Trophoblast cell (in vitro differentiated cells and primary cell): ENCODE results near the gene KIAA2012.

Experiments used
- DNase-seq, 2 donors: peaks; one replicate each; pipeline ENCODE4 v3.0.0-alpha.2; 2016
- H2AFZ ChIP-seq: 2 replicates; pipeline ENCODE4 v1.6.1; 2013; ENCODE audit warnings: low read length, moderate library complexity, mild to moderate bottlenecking; ENCODE audit not compliant: insufficient read depth, poor library complexity
- H2AK5ac ChIP-seq: 2 replicates; pipeline ENCODE4 v1.6.1; 2013; ENCODE audit warnings: mild to moderate bottlenecking, low read length
- H2BK120ac ChIP-seq: 2 replicates; pipeline ENCODE4 v1.6.1; 2013; ENCODE audit warnings: low read length, mild to moderate bottlenecking, moderate library complexity; ENCODE audit not compliant: insufficient read depth, poor library complexity
- H2BK12ac ChIP-seq: 2 replicates; pipeline ENCODE4 v1.6.1; 2013; ENCODE audit warnings: mild to moderate bottlenecking, low read length, moderate library complexity
- H2BK5ac ChIP-seq: 2 replicates; pipeline ENCODE4 v1.6.1; 2013; ENCODE audit warnings: low read length, low read depth, moderate library complexity, mild to moderate bottlenecking; ENCODE audit not compliant: poor library complexity
- H3K14ac ChIP-seq: 2 replicates; pipeline ENCODE4 v1.6.1; 2013; ENCODE audit warnings: mild to moderate bottlenecking, low read length
- H3K18ac ChIP-seq: 2 replicates; pipeline ENCODE4 v1.6.1; 2013; ENCODE audit warnings: mild to moderate bottlenecking, low read length
- H3K23ac ChIP-seq: 2 replicates; pipeline ENCODE4 v1.6.1; 2013; ENCODE audit warnings: low read length
- H3K27ac ChIP-seq: 2 replicates; pipeline ENCODE4 v1.5.1; 2013; ENCODE audit warnings: low read depth, mild to moderate bottlenecking, inconsistent platforms, low read length, moderate library complexity
- H3K27me3 ChIP-seq: 2 replicates; pipeline ENCODE4 v1.6.1; 2013; ENCODE audit warnings: inconsistent platforms, mild to moderate bottlenecking, low read length, moderate library complexity; ENCODE audit not compliant: insufficient read depth
- H3K36me3 ChIP-seq, 2 experiments: 1 replicate in 1 of 2; 2 replicates in 1 of 2; pipeline ENCODE4 v1.6.1; 2013; ENCODE audit warnings: low read length in 2 of 2, mild to moderate bottlenecking in 2 of 2, moderate library complexity in 1 of 2; ENCODE audit not compliant: insufficient read depth in 2 of 2, control insufficient read depth in 1 of 2
- H3K4ac ChIP-seq: 2 replicates; pipeline ENCODE4 v1.6.1; 2013; ENCODE audit warnings: low read depth, mild to moderate bottlenecking, low read length, moderate library complexity
- H3K4me1 ChIP-seq, 2 experiments: 1 replicate in 1 of 2; 2 replicates in 1 of 2; pipeline ENCODE4 v1.6.1; 2013; ENCODE audit warnings: low read length in 2 of 2, mild to moderate bottlenecking in 2 of 2, moderate library complexity in 1 of 2; ENCODE audit not compliant: insufficient read depth in 2 of 2, control insufficient read depth in 1 of 2
- H3K4me2 ChIP-seq: 2 replicates; pipeline ENCODE4 v1.6.1; 2013; ENCODE audit warnings: inconsistent platforms, mild to moderate bottlenecking, low read length, moderate library complexity
- H3K4me3 ChIP-seq: 2 replicates; pipeline ENCODE4 v1.5.1; 2013; ENCODE audit warnings: mild to moderate bottlenecking, low read depth, low read length, inconsistent platforms
- H3K79me1 ChIP-seq: one replicate; pipeline ENCODE4 v1.6.1; 2013; ENCODE audit warnings: low read length
- H3K79me2 ChIP-seq: 2 replicates; pipeline ENCODE4 v1.6.1; 2013; ENCODE audit warnings: low read length, mild to moderate bottlenecking; ENCODE audit not compliant: control insufficient read depth, insufficient read depth, poor library complexity
- H3K9ac ChIP-seq: 2 replicates; pipeline ENCODE4 v1.6.1; 2013; ENCODE audit warnings: mild to moderate bottlenecking, low read length
- H3K9me3 ChIP-seq: 2 replicates; pipeline ENCODE4 v1.6.1; 2013; ENCODE audit warnings: low read depth, mild to moderate bottlenecking, control low read depth, inconsistent platforms, low read length; ENCODE audit not compliant: insufficient read depth
- H4K12ac ChIP-seq: 2 replicates; pipeline ENCODE4 v1.6.1; 2013; ENCODE audit warnings: low read depth, mild to moderate bottlenecking, low read length, moderate library complexity
- H4K8ac ChIP-seq: 2 replicates; pipeline ENCODE4 v1.6.1; 2013; ENCODE audit warnings: low read depth, mild to moderate bottlenecking, low read length, moderate library complexity
- H4K91ac ChIP-seq: one replicate; pipeline ENCODE4 v1.6.1; 2013; ENCODE audit warnings: low read depth, mild to moderate bottlenecking, low read length, moderate library complexity
- WGBS: extraction: QIAGEN DNeasy Blood & Tissue Kit; methylation state at CpG from one replicate; pipeline ENCODE4 v1.1.7; 2013; ENCODE audit warnings: missing lambda C conversion rate; ENCODE audit not compliant: insufficient read length, insufficient coverage; ENCODE audit errors: extremely low coverage; 5-methylcytosine and 5-hydroxymethylcytosine counted together

The KIAA2012 gene

DNA sequence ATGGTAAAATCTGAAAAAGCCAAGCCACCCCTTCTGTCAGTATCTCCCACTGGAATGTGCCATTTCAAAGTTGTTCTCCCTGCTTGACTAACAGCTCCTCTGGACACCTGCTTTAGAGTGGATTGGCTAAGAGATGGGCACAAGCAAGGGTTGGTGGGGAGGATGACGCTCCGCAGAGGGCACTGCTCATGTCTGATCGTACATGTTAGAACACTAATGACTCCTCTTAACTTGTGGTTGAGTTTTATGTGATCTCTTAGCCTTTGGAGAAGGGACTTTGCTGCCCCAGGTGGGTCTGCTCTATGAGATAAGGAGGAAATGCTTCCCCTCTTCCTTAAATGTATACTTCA, 8.2 kb upstream of the KIAA2012 start:
- no peak for DNase-seq
- H3K4me1 ChIP-seq, result no peaks in the 10 kb centered on the region
- no peaks in the 10 kb centered on the region for H3K27me3 ChIP-seq
- H4K12ac ChIP-seq, result no peak overlapping the region
- H3K4me2 ChIP-seq, result no peak overlapping the region
- H2AK5ac ChIP-seq, result no peak overlapping the region
- H2BK120ac ChIP-seq, result no peak overlapping the region
- no peak overlapping the region for H3K18ac ChIP-seq
- H3K79me1 ChIP-seq, result no peaks in the 10 kb centered on the region
- no peak overlapping the region for H3K23ac ChIP-seq
- H3K14ac ChIP-seq, result no peak overlapping the region
- H3K9ac ChIP-seq, result no peak overlapping the region
- H3K9me3 ChIP-seq, result no peaks in the 10 kb centered on the region
- no peak overlapping the region for H4K91ac ChIP-seq
- peak overlapping the region; percentile 35 for H3K4me3 ChIP-seq
- no peak overlapping the region for H4K8ac ChIP-seq
- no peak overlapping the region for H3K4ac ChIP-seq
- WGBS, result no CpG with 5 or more reads among the region's 3 CpGs
- no peaks in the 10 kb centered on the region for H3K79me2 ChIP-seq
- H3K27ac ChIP-seq, result no peak overlapping the region
- H3K36me3 ChIP-seq, result no peaks in the 10 kb centered on the region
- H2BK12ac ChIP-seq, result no peak overlapping the region
- H2AFZ ChIP-seq, result no peak overlapping the region
- H2BK5ac ChIP-seq, result no peak overlapping the region

GRCh38 chr2:202065876-202066275, 7.2 kb upstream of the KIAA2012 start:
- Histone ChIP-seq H3K4me1 (no peaks in the 10 kb centered on the region), H3K23ac (no peak overlapping the region), H2BK120ac (no peak overlapping the region), H4K8ac (no peak overlapping the region), H3K4me2 (no peak overlapping the region), H3K14ac (no peak overlapping the region), H4K12ac (no peak overlapping the region), H2AFZ (no peak overlapping the region), H3K79me1 (no peaks in the 10 kb centered on the region), H3K18ac (no peak overlapping the region), H3K4ac (no peak overlapping the region), H3K4me3 (no peak overlapping the region), H3K79me2 (no peaks in the 10 kb centered on the region), H3K27ac (no peak overlapping the region), H3K36me3 (no peaks in the 10 kb centered on the region), H3K9ac (no peak overlapping the region), H4K91ac (no peak overlapping the region), H3K27me3 (no peaks in the 10 kb centered on the region), H2BK12ac (no peak overlapping the region), H2BK5ac (no peak overlapping the region), H3K9me3 (no peaks in the 10 kb centered on the region), H2AK5ac (no peak overlapping the region)
- DNase-seq, result no peak
- no CpG with 5 or more reads among the region's 3 CpGs for WGBS

GRCh38 chr2:202066875-202067274, 6.2 kb upstream of the KIAA2012 start:
- Histone ChIP-seq H3K27ac (no peak overlapping the region), H3K9ac (no peak overlapping the region), H2AFZ (no peak overlapping the region)

GRCh38 chr2:202067589-202067988, 5.5 kb upstream of the KIAA2012 start:
- H3K79me2 ChIP-seq, result no peaks in the 10 kb centered on the region
- H2BK120ac ChIP-seq, result no peak overlapping the region
- H3K23ac ChIP-seq, result no peak overlapping the region
- no peaks in the 10 kb centered on the region for H3K36me3 ChIP-seq
- H4K12ac ChIP-seq, result no peak overlapping the region
- no peak overlapping the region for H3K4me3 ChIP-seq
- no peak overlapping the region for H3K27ac ChIP-seq
- no peak overlapping the region for H2AFZ ChIP-seq
- DNase-seq, result no peak
- H4K8ac ChIP-seq, result no peak overlapping the region
- no peaks in the 10 kb centered on the region for H3K9me3 ChIP-seq
- H3K9ac ChIP-seq, result no peak overlapping the region
- H3K4me1 ChIP-seq, result no peaks in the 10 kb centered on the region
- H3K79me1 ChIP-seq, result no peaks in the 10 kb centered on the region
- H3K4me2 ChIP-seq, result no peak overlapping the region
- H4K91ac ChIP-seq, result no peak overlapping the region
- H2BK5ac ChIP-seq, result no peak overlapping the region
- no peak overlapping the region for H3K14ac ChIP-seq
- H2BK12ac ChIP-seq, result no peak overlapping the region
- no peaks in the 10 kb centered on the region for H3K27me3 ChIP-seq
- no peak overlapping the region for H2AK5ac ChIP-seq
- H3K4ac ChIP-seq, result no peak overlapping the region
- no CpG with 5 or more reads among the region's 1 CpG for WGBS
- H3K18ac ChIP-seq, result no peak overlapping the region

More at GRCh38 chr2:202066875-202067274, 6.2 kb upstream of the KIAA2012 start:
- Histone ChIP-seq H2AK5ac (no peak overlapping the region), H2BK120ac (no peak overlapping the region), H3K27me3 (no peaks in the 10 kb centered on the region), H3K79me1 (no peaks in the 10 kb centered on the region), H3K4ac (no peak overlapping the region), H3K4me1 (no peaks in the 10 kb centered on the region), H3K9me3 (no peaks in the 10 kb centered on the region), H3K4me3 (no peak overlapping the region), H3K23ac (no peak overlapping the region), H4K8ac (no peak overlapping the region), H2BK12ac (no peak overlapping the region), H4K91ac (no peak overlapping the region), H3K4me2 (no peak overlapping the region), H4K12ac (no peak overlapping the region), H3K79me2 (no peaks in the 10 kb centered on the region), H2BK5ac (no peak overlapping the region), H3K36me3 (no peaks in the 10 kb centered on the region), H3K14ac (no peak overlapping the region), H3K18ac (no peak overlapping the region)
- no peak for DNase-seq
- no CpG with 5 or more reads among the region's 2 CpGs for WGBS
